GM12878 (cell line): ENCODE measurements around the gene C10orf88. TPM values are rescaled to one million over a fixed set of nuclear protein-coding genes. Genes with fewer than 3 reads are reported as not detected.

ENCODE experiments used
- E2F8 ChIP-seq: fragments of 450-650 bp; IDR thresholded peaks from 2 replicates; pipeline ENCODE4 v1.6.1; 2018; ENCODE audit warnings: mild to moderate bottlenecking, low read depth, moderate library complexity; ENCODE audit not compliant: partially characterized antibody
- HDAC2 ChIP-seq: fragments of 200-600 bp; sonication (generic); IDR thresholded peaks from 2 replicates; pipeline ENCODE4 v1.6.1; 2017
- MXI1 ChIP-seq: fragments of 150-350 bp; IDR thresholded peaks from 2 replicates; pipeline ENCODE4 v1.6.1; 2011; ENCODE audit warnings: low read depth, mild to moderate bottlenecking, inconsistent platforms, low read length, improper control_type of control experiment
- RCOR1 ChIP-seq: conservative IDR thresholded peaks from 2 replicates; pipeline ENCODE4 v1.6.1; 2012; ENCODE audit warnings: low read depth, low read length, improper control_type of control experiment
- REST ChIP-seq: IDR thresholded peaks from 2 replicates; pipeline ENCODE4 v1.6.1; 2012; ENCODE audit warnings: mild to moderate bottlenecking, low read depth, low read length
- SUPT20H ChIP-seq: IDR thresholded peaks from 2 replicates; pipeline ENCODE4 v1.6.1; 2011; ENCODE audit warnings: low read depth, mild to moderate bottlenecking, low read length, moderate library complexity, borderline replicate concordance; ENCODE audit not compliant: control insufficient read depth
- YY1 ChIP-seq: IDR thresholded peaks from 2 replicates; pipeline ENCODE4 v1.6.1; 2011; ENCODE audit warnings: low read depth, mild to moderate bottlenecking, low read length
- polyA plus RNA-seq, 11 experiments: library from polyadenylated mRNA; depleted of rRNA in 4 of 11; unstranded in 6 of 11; stranded (reverse) in 5 of 11; fragments of >200 nt; fragmentation: Nextera tagmentation in 4 of 11; fragmentation: Illumina TruSeq in 1 of 11; extraction: Ambion mirVana in 4 of 11; extraction: Trizol in 1 of 11; gene quantifications; 1 replicate in 1 of 11; 2 replicates in 10 of 11; pipeline versions ENCODE4 v1.2.1 to v1.2.3, GENCODE V29; 2011 to 2016; ENCODE audit warnings: inconsistent platforms in 2 of 11, missing spikeins in 2 of 11, low read depth in 1 of 11
- total RNA-seq, 4 experiments: library from RNA; depleted of rRNA in 3 of 4; stranded (reverse); fragments of >200 nt in 3 of 4; fragmentation: Illumina TruSeq in 1 of 4; extraction: Trizol in 1 of 4; gene quantifications; 2 replicates each; pipeline versions ENCODE4 v1.2.1 to v1.2.3, GENCODE V29; 2013 to 2021

Gene C10orf88
- total and polyA plus RNA-seq, 10 of the 15 experiments (the other 5 are each of a cell fraction or from before 2014, with no cell fraction given): 4.7 to 12.5 (median 8.5) TPM

GRCh38 chr10:122911889-122912484 is 42.0 kb downstream of the C10orf88 start (continued):
- TF ChIP-seq REST: peak; percentile 99
- TF ChIP-seq YY1: 0 out of 2 replicates have a peak, but pooled peaks have one; percentile 28
- peak; percentile 97 for TF ChIP-seq RCOR1
- TF ChIP-seq MXI1: peak; percentile 52; the same call in 1 of the 2 replicates
- TF ChIP-seq SUPT20H: no peak
- peak; percentile 51 for TF ChIP-seq E2F8
- TF ChIP-seq HDAC2: 0 out of 2 replicates have a peak, but pooled peaks have one; percentile 76
